Nephron (organoid): ENCODE measurements around the gene FAM120B.

Experiments
- H3K27ac Mint-ChIP-seq, 3 experiments: 2 replicates each; pipeline ENCODE4 v1.8.0; 2020; ENCODE audit warnings: mixed read lengths in 3 of 3, mild to moderate bottlenecking in 2 of 3, moderate library complexity in 1 of 3
- H3K27me3 Mint-ChIP-seq: 2 replicates; pipeline ENCODE4 v1.8.0; 2021; ENCODE audit warnings: low read depth, mild to moderate bottlenecking, moderate library complexity, mixed read lengths
- H3K36me3 Mint-ChIP-seq: 2 replicates; pipeline ENCODE4 v1.8.0; 2020; ENCODE audit warnings: low read depth, mixed read lengths
- H3K4me1 Mint-ChIP-seq: 2 replicates; pipeline ENCODE4 v1.8.0; 2020; ENCODE audit warnings: mixed read lengths
- H3K4me3 Mint-ChIP-seq, 3 experiments: 2 replicates each; pipeline ENCODE4 v1.8.0; 2020; ENCODE audit warnings: mild to moderate bottlenecking in 3 of 3, mixed read lengths in 3 of 3, moderate library complexity in 2 of 3
- H3K9me3 Mint-ChIP-seq: 2 replicates; pipeline ENCODE4 v1.8.0; 2020; ENCODE audit warnings: mixed read lengths
- CTCF ChIP-seq, 3 experiments: fragments of 200-600 bp; sonication (generic); IDR thresholded peaks; one replicate each; pipeline ENCODE4 v1.5.0; 2021; ENCODE audit warnings: antibody characterized with exemption in 3 of 3; ENCODE audit not compliant: unreplicated experiment in 3 of 3

FAM120B gene

GRCh38 chr6:170429450-170429849, 122.9 kb downstream of the FAM120B start:
- peak; percentile 19 to 26 (median 23) for TF ChIP-seq CTCF (IDR thresholded peaks at IDR 0.05; ENCODE audit: unreplicated experiment in 3 of 3)
- Mint-ChIP-seq H3K27me3 (peaks cover 23% of the 10 kb centered on the region), H3K27ac (no peak overlapping the region), H3K4me3 (no peak overlapping the region), H3K9me3 (no peaks in the 10 kb centered on the region), H3K36me3 (no peaks in the 10 kb centered on the region), H3K4me1 (peaks cover 18% of the 10 kb centered on the region)

GRCh38 chr6:170433163-170434116, 126.9 kb downstream of the FAM120B start:
- H3K27ac Mint-ChIP-seq = peak overlapping the region in 1 of 3 experiments; percentile 27
- peaks cover 10% of the 10 kb centered on the region for H3K27me3 Mint-ChIP-seq
- H3K36me3 Mint-ChIP-seq = no peaks in the 10 kb centered on the region
- peaks cover 4% of the 10 kb centered on the region for H3K9me3 Mint-ChIP-seq
- H3K4me3 Mint-ChIP-seq = no peak overlapping the region
- H3K4me1 Mint-ChIP-seq = peaks cover 34% of the 10 kb centered on the region
- TF ChIP-seq CTCF (IDR thresholded peaks at IDR 0.05; ENCODE audit: unreplicated experiment in 3 of 3) = no peak

- H3K27ac Mint-ChIP-seq = no peak overlapping the region
- peaks cover 7% of the 10 kb centered on the region for H3K27me3 Mint-ChIP-seq
- H3K4me1 Mint-ChIP-seq = peaks cover 38% of the 10 kb centered on the region
- no peak overlapping the region for H3K4me3 Mint-ChIP-seq
- peaks cover 4% of the 10 kb centered on the region for H3K9me3 Mint-ChIP-seq
- no peak for TF ChIP-seq CTCF (IDR thresholded peaks at IDR 0.05; ENCODE audit: unreplicated experiment in 3 of 3)
- H3K36me3 Mint-ChIP-seq = no peaks in the 10 kb centered on the region
Measured at GRCh38 chr6:170434117-170434820, 127.7 kb downstream of the FAM120B start.

- H3K36me3 Mint-ChIP-seq = no peaks in the 10 kb centered on the region
- peaks cover 38% of the 10 kb centered on the region for H3K4me1 Mint-ChIP-seq
- no peak overlapping the region for H3K4me3 Mint-ChIP-seq
- H3K9me3 Mint-ChIP-seq = peaks cover 4% of the 10 kb centered on the region
- peaks cover 4% of the 10 kb centered on the region for H3K27me3 Mint-ChIP-seq
- TF ChIP-seq CTCF (IDR thresholded peaks at IDR 0.05; ENCODE audit: unreplicated experiment in 3 of 3) = no peak
- H3K27ac Mint-ChIP-seq = no peak overlapping the region
Measured at GRCh38 chr6:170434821-170435155, 128.2 kb downstream of the FAM120B start.

- H3K4me1 Mint-ChIP-seq = peaks cover 45% of the 10 kb centered on the region
- H3K27me3 Mint-ChIP-seq = peaks cover 4% of the 10 kb centered on the region
- H3K9me3 Mint-ChIP-seq = peaks cover 4% of the 10 kb centered on the region
- H3K4me3 Mint-ChIP-seq = no peak overlapping the region
- H3K27ac Mint-ChIP-seq = no peak overlapping the region
- no peak for TF ChIP-seq CTCF (IDR thresholded peaks at IDR 0.05; ENCODE audit: unreplicated experiment in 3 of 3)
- H3K36me3 Mint-ChIP-seq = no peaks in the 10 kb centered on the region
Measured at GRCh38 chr6:170435766-170436165, 129.2 kb downstream of the FAM120B start.
